GM19467 (cell line): ENCODE results near the gene ERICH2.

Experiments used
- ATAC-seq: cut with Tn5 transposase; IDR thresholded peaks from one replicate; pipeline ENCODE4 v1.9.1; 2021; ENCODE audit warnings: mild to moderate bottlenecking, moderate library complexity; ENCODE audit not compliant: unreplicated experiment

ERICH2 gene

GRCh38 chr2:170836027-170836426, 65.8 kb downstream of the ERICH2 start:
- ATAC-seq = no peak

- no peak for ATAC-seq
Observed at GRCh38 chr2:170840717-170841210, 70.6 kb downstream of the ERICH2 start.

- no peak for ATAC-seq
Observed at GRCh38 chr2:170842785-170843184, 72.6 kb downstream of the ERICH2 start.

GRCh38 chr2:170843656-170844055, 73.5 kb downstream of the ERICH2 start:
- ATAC-seq = no peak

GRCh38 chr2:170845343-170845742, 75.2 kb downstream of the ERICH2 start:
- ATAC-seq = no peak

- no peak for ATAC-seq
Observed at GRCh38 chr2:170846314-170846713, 76.1 kb downstream of the ERICH2 start.

- no peak for ATAC-seq
Observed at GRCh38 chr2:170847716-170848115, 77.5 kb downstream of the ERICH2 start.
